Left cardiac atrium (tissue), 4 donors: ENCODE results near the gene CCDC116. TPM values are rescaled to one million over a fixed set of nuclear protein-coding genes. Genes with fewer than 3 reads are reported as not detected.
"Not testable (repeated sequence)": the region's sequence is repeated elsewhere in the genome, so short reads cannot be mapped to it uniquely, and the experiment has no call there.

Source experiments
- ATAC-seq, 2 donors: fragments of 200-7000 bp; cut with Tn5 transposase; one replicate each; pipeline ENCODE4 v1.9.1; 2020; ENCODE audit warnings: mild to moderate bottlenecking in 2 of 2, moderate library complexity in 2 of 2
- DNase-seq: peaks from one replicate; pipeline ENCODE4 v3.0.0-alpha.2; 2020
- intact Hi-C, 2 donors: fragments of 100-400 bp; cut with DNase I; formaldehyde crosslinking; loops; one replicate each; pipeline versions ENCODE4 v1.14.1 to v1.15.1; 2022 to 2023
- total RNA-seq, 2 donors: library from RNA; stranded (reverse); fragmentation: NEBNext Ultra II Directional; extraction: Animal tissue kit (Norgen Biotek cat#: 25700); gene quantifications; one replicate each; pipeline ENCODE4 v1.2.1, GENCODE V29; 2021
- donor health status: DM: no; HTN: yes; CAD: no.
- donor health status: DM: no; HTN: yes; CAD: no; lungs with severe emphysema.
- donor health status: DM: yes; HTN: yes; CAD: no.
- donor health status: Dilated cardiomyopathy.

CCDC116 gene
- total RNA-seq, 2 donors from 2014 or later = 0.18 to 0.44 TPM

DNA sequence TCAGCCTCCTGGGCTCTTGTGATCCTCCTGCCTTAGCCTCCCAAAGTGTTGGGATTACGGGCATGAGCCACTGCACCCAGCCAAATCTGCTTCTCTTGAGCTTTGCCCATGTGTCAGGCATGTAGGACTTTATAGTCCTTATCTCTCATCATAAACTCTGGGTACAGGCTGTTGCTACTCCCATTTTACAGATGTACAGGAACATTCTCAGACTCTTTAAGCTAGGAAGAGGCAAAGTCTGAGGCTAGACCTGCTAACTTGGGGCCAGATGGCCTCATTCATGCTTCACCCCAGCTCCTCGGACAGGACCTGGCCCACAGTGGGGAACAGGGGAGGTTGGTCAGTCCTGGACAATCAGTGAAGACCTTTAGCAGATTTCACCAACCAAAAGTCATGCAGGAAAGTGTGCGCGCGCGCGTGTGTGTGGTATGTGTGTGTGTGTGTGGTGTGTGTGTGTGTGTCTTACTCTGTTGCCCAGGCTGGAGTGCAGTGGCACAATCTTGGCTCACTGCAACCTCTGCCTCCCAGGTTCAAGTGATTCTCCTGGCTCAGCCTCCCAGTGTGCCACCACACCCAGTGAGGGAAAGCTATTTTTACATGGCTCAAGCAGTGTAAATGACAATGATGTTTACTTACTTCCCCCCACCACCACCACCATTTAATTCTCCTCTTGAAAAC is 26.5 kb upstream of the CCDC116 start:
- intact Hi-C loops = no loop called here
- no peak for DNase-seq
- ATAC-seq = no peak

DNA sequence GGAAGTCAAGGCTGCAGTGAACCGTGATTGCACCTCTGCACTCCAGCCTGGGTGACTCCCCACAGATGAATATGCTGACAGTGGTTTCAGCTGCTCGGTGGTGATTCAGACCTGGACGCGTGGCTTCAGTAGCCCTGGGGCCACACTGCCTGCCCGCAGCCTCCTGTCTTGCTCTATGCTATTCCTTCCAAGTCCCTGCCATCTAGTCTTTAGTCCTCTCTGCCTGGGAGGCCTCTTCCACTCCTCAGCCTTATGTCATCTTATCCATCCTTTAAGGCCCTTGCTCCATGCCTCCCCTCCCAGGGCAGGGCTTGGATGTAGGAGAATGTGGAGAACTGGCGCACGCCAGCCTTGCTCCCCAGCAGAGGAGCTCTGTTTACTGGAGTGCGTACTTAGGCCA is 25.8 kb upstream of the CCDC116 start:
- intact Hi-C loops = no loop called here
- DNase-seq (no peak), ATAC-seq (no peak)

DNA sequence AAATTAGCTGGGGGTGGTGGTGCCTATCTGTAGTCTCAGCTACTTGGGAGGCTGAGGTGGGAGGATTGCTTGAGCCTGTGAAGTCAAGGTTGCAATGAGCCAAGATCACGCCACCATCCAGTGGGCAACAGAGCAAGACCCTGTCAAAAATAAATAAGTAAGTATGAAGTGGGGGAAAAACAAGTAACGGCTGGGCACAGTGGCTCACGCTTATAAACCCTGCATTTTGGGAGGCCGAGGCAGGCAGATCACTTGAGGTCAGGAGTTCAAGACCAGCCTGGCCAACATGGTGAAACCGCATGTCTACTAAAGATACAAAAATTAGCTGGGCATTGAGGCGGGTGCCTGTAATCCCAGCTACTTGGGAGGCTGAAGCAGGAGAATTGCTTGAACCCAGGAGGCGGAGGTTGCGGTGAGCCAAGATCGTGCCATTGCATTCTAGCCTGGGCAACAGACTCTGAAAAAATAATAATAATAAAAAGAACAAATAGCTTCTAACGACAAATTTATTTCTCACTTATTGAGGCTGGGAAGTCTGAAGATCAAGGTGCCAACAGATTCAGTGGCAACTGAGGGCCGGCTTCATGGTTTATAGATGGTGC is 22.9 kb upstream of the CCDC116 start:
- ATAC-seq, intact Hi-C loops, DNase-seq: not testable (repeated sequence)

DNA sequence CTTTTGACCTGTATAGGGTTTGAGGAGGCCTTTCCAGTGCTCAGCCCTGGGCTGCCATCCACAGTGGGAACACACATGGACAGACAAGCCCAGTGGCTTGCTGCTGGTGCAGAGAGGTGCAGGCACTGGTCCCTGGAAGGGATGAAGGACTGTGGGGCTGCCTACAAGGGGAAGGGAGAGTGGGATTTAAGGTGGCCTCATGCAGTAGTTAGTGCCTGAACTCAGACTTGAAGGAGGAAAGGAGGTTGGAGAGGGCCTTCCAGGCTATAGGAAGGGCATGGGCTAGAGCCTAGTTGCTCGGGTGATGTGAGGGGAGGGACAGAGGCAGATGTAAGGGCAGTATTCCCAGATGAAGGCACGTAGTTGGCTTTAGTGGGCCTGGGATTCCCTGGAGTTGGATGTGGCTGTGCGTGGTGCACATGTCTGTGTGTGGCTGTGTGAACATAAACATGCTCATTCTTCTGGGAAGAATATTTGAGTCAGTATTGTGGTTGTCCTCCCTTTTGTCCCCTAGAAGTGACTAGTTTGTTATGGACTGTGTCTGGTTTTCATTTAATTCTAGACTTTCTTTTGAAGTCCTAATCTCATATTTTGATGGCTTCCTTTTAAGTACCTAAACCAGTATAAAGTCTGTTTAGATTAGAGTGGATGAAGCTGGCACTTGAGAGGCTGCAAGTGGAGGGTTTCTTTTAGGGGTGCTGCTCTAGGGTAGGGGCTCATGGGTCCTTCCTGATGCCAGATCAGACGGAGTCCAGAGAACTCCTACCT is 21.2 kb upstream of the CCDC116 start:
- intact Hi-C loops = no loop called here
- DNase-seq (no peak), ATAC-seq (no peak)

GRCh38 chr22:21612858-21613257 is 19.7 kb upstream of the CCDC116 start:
- intact Hi-C loops = no loop called here
- no peak for DNase-seq
- ATAC-seq = no peak

DNA sequence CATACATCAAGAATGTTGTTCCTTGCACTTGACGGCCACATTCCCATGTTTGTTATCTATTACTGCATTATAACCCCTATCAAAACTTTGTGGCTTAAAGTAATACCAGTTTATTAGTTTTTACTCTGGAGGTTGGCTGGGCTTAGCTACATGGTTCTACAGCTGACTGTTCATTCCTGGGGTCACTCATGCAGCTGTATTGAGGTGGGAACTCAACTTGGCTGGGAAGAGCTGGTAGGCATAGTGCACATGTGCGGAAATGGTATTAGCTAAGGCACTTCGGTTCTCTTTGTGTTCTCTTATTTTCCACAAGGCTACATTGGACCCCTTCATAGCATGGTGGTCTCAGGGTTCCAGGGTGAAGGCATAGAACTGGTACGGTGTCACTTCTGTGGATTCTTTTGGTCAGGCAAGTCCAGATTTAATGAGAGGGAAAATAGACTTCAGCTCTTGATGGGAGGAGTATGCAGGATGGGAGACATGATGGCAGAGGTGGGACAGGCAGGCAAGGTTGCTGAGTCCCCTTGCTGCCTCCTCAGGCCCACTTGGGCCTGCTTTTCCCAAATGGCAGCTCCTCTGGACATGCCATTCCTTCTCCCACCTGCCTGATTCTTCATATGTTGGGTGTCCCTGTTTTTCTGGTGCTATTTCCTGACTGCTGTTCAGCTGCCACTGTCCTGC is 18.9 kb upstream of the CCDC116 start:
- DNase-seq (no peak), ATAC-seq (no peak)
- intact Hi-C loops = no loop called here

GRCh38 chr22:21615731-21616130 is 16.8 kb upstream of the CCDC116 start:
- ATAC-seq = no peak
- no peak for DNase-seq
- intact Hi-C loops = no loop called here

- DNase-seq, intact Hi-C loops, ATAC-seq: not testable (repeated sequence)
Measured at GRCh38 chr22:21617337-21617736, 15.2 kb upstream of the CCDC116 start.

GRCh38 chr22:21621025-21621424 is 11.5 kb upstream of the CCDC116 start:
- intact Hi-C loops = no loop called here
- no peak for DNase-seq
- no peak for ATAC-seq

GRCh38 chr22:21622011-21622918 is 10.3 kb upstream of the CCDC116 start:
- intact Hi-C loops = no loop called here
- DNase-seq (no peak), ATAC-seq (no peak)

DNA sequence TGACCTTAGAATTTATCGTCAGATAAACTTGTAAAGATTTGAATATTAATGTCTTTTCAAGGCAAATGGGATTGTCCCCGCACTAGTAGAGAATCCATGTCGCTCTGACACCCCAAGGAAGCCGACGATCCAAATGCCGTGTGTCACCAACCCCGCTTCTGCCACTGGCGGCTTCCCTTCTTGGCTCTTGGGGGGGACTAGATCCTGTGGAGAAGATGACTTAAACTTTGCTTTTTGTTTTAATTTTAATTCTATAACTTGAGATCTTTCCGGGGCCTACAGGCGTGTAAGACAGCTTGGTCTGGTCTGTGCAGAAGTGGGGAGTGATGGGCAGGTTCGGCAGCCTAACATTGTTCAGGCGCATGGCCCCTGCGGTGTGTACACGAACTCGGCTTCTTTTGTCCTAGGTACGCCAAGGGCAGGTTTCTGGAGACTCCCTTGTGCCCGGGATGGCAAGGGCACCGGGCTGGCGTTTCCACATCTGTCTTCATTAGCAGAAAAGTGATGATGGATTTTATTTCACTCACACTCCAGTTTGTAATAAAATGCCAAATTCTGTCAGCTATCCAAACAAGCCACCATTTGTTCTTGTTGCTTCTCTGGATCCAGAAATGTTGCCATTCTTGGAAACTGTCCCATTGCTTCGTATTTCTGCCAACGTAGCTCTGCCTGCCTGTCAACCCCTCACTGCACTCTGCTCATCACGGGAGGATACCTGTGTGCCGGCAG is 9.5 kb upstream of the CCDC116 start:
- no peak for ATAC-seq

DNA sequence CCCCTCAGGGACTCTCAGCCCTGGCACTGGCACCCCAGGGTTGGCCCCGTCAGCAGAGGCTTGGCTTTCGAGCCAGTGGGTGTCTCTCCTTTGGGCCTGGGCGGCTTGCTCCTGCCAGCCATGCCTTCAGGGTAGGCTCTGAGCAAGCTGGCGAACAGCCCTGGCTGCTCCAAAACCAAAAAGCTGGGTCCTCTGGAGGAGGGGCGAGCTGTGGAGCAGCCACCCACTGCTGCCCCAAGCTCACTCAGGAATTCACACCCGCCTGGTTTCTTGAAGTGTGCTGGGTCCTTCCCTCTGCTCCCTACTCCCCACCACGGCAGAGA is 9.0 kb upstream of the CCDC116 start:
- ATAC-seq (peak in 1 of 2 donors; percentile 5), DNase-seq (no peak)
- intact Hi-C loops = no loop called here

More for the DNA sequence above, 9.5 kb upstream of the CCDC116 start:
- intact Hi-C loops = no loop called here
- no peak for DNase-seq

GRCh38 chr22:21624120-21624879 is 8.3 kb upstream of the CCDC116 start:
- ATAC-seq = peak; percentile 30 to 65
- no peak for DNase-seq
- intact Hi-C loops = no loop called here

- intact Hi-C loops = loop anchor here in 1 of 2 donors (5.0 kb wide), 1 partner anchor 33 kb away; no protein-coding TSS in a partner anchor
- no peak for ATAC-seq
- DNase-seq = no peak
Measured at GRCh38 chr22:21624880-21625791, 7.4 kb upstream of the CCDC116 start.

GRCh38 chr22:21626073-21626734 is 6.4 kb upstream of the CCDC116 start:
- ATAC-seq = no peak
- DNase-seq = no peak
- intact Hi-C loops = loop anchor here in 1 of 2 donors (5.0 kb wide), 1 partner anchor 34 kb away; no protein-coding TSS in a partner anchor
